ENCODE data around the gene PLTP.
"Not testable (repeated sequence)": the region's sequence is repeated elsewhere in the genome, so short reads cannot be mapped to it uniquely, and the experiment has no call there.

The PLTP gene

GRCh38 chr20:45957021-45957941 lies 45.3 kb upstream of the PLTP start:
- Histone ChIP-seq H3K9ac (no peak overlapping the region), H2AFZ (no peak overlapping the region), H3K36me3 (ENCODE audit: control insufficient read depth, insufficient read depth, low read length) (no peaks in the 10 kb centered on the region), H3K27ac (no peak overlapping the region), H3K27me3 (ENCODE audit: control insufficient read depth, insufficient read depth, low read length) (no peaks in the 10 kb centered on the region), H3K4me2 (ENCODE audit: low read length) (no peak overlapping the region), H3K4me1 (no peaks in the 10 kb centered on the region), H3K79me2 (no peaks in the 10 kb centered on the region), H3K9me3 (ENCODE audit: control insufficient read depth, low read length) (no peaks in the 10 kb centered on the region), H3K4me3 (ENCODE audit: low read depth, low read length) (no peak overlapping the region)
- TF ChIP-seq CTCF (IDR thresholded peaks at IDR 0.05) = no peak

GRCh38 chr20:45956326-45956725 lies 44.4 kb upstream of the PLTP start:
- not testable (repeated sequence) for H3K79me2 ChIP-seq; H3K27ac ChIP-seq; H3K4me2 ChIP-seq (ENCODE audit: low read length); H2AFZ ChIP-seq; H3K9ac ChIP-seq; H3K4me1 ChIP-seq; H3K4me3 ChIP-seq (ENCODE audit: low read depth, low read length); H3K27me3 ChIP-seq (ENCODE audit: control insufficient read depth, insufficient read depth, low read length); H3K36me3 ChIP-seq (ENCODE audit: control insufficient read depth, insufficient read depth, low read length); H3K9me3 ChIP-seq (ENCODE audit: control insufficient read depth, low read length)

GRCh38 chr20:45953672-45954071 lies 41.7 kb upstream of the PLTP start:
- Histone ChIP-seq H3K9ac (no peak overlapping the region), H3K27ac (no peak overlapping the region), H3K9me3 (ENCODE audit: control insufficient read depth, low read length) (no peaks in the 10 kb centered on the region), H2AFZ (no peak overlapping the region), H3K27me3 (ENCODE audit: control insufficient read depth, insufficient read depth, low read length) (no peaks in the 10 kb centered on the region), H3K4me2 (ENCODE audit: low read length) (no peak overlapping the region), H3K4me3 (ENCODE audit: low read depth, low read length) (no peak overlapping the region), H3K79me2 (no peaks in the 10 kb centered on the region), H3K4me1 (no peaks in the 10 kb centered on the region), H3K36me3 (ENCODE audit: control insufficient read depth, insufficient read depth, low read length) (no peaks in the 10 kb centered on the region)
- no peak for TF ChIP-seq CTCF (IDR thresholded peaks at IDR 0.05)

GRCh38 chr20:45952861-45953260 lies 40.9 kb upstream of the PLTP start:
- no peak for TF ChIP-seq CTCF (IDR thresholded peaks at IDR 0.05)
- no peak overlapping the region for H2AFZ ChIP-seq
- no peaks in the 10 kb centered on the region for H3K4me1 ChIP-seq
- H3K4me2 ChIP-seq (ENCODE audit: low read length) = no peak overlapping the region
- H3K27me3 ChIP-seq (ENCODE audit: control insufficient read depth, insufficient read depth, low read length) = no peaks in the 10 kb centered on the region
- H3K4me3 ChIP-seq (ENCODE audit: low read depth, low read length) = no peak overlapping the region
- H3K79me2 ChIP-seq = no peaks in the 10 kb centered on the region
- H3K36me3 ChIP-seq (ENCODE audit: control insufficient read depth, insufficient read depth, low read length) = no peaks in the 10 kb centered on the region
- H3K27ac ChIP-seq = no peak overlapping the region
- H3K9me3 ChIP-seq (ENCODE audit: control insufficient read depth, low read length) = no peaks in the 10 kb centered on the region
- no peak overlapping the region for H3K9ac ChIP-seq

GRCh38 chr20:45951925-45952834 lies 40.2 kb upstream of the PLTP start:
- TF ChIP-seq CTCF (IDR thresholded peaks at IDR 0.05) = no peak
- no peaks in the 10 kb centered on the region for H3K79me2 ChIP-seq
- H3K4me2 ChIP-seq (ENCODE audit: low read length) = no peak overlapping the region
- H3K36me3 ChIP-seq (ENCODE audit: control insufficient read depth, insufficient read depth, low read length) = no peaks in the 10 kb centered on the region
- no peaks in the 10 kb centered on the region for H3K4me1 ChIP-seq
- no peak overlapping the region for H3K27ac ChIP-seq
- H3K4me3 ChIP-seq (ENCODE audit: low read depth, low read length) = no peak overlapping the region
- H3K9ac ChIP-seq = no peak overlapping the region
- no peaks in the 10 kb centered on the region for H3K9me3 ChIP-seq (ENCODE audit: control insufficient read depth, low read length)
- no peak overlapping the region for H2AFZ ChIP-seq
- H3K27me3 ChIP-seq (ENCODE audit: control insufficient read depth, insufficient read depth, low read length) = no peaks in the 10 kb centered on the region
